K562 treated with DMSO at 1 percent for 4 hours (cell line): ENCODE results near the gene OR6V1. TPM values are rescaled to one million over a fixed set of nuclear protein-coding genes. Genes with fewer than 3 reads are reported as not detected.

Experiments used
- total RNA-seq: library from RNA; unstranded; fragments of 300-600 nt; gene quantifications from 2 replicates; pipeline ENCODE4 v1.2.3, GENCODE V29; 2022; ENCODE audit not compliant: insufficient read depth

Gene OR6V1, protein sequence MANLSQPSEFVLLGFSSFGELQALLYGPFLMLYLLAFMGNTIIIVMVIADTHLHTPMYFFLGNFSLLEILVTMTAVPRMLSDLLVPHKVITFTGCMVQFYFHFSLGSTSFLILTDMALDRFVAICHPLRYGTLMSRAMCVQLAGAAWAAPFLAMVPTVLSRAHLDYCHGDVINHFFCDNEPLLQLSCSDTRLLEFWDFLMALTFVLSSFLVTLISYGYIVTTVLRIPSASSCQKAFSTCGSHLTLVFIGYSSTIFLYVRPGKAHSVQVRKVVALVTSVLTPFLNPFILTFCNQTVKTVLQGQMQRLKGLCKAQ
- total RNA-seq = not detected in 2 replicates

DNA sequence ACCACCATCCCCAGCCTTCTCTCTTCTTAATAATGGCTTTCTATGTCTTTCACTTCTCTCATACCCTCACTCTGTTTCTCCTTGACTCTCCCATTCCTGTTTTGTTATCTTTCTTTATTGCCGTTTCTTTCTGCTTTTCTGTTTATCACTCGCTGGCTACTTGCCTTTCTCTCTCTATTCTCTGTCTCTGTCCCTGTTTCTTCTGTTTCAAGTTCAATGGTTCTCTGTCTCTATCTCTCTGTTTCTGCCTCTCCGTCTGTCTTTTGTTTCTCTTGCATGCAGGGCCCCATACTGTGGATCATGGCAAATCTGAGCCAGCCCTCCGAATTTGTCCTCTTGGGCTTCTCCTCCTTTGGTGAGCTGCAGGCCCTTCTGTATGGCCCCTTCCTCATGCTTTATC, at the start of gene OR6V1:
Gene OR6V1 (plus strand): TSS at position 301 of the 400 bp plus-strand sequence. CDS start 0 bp downstream, at position 301.

DNA sequence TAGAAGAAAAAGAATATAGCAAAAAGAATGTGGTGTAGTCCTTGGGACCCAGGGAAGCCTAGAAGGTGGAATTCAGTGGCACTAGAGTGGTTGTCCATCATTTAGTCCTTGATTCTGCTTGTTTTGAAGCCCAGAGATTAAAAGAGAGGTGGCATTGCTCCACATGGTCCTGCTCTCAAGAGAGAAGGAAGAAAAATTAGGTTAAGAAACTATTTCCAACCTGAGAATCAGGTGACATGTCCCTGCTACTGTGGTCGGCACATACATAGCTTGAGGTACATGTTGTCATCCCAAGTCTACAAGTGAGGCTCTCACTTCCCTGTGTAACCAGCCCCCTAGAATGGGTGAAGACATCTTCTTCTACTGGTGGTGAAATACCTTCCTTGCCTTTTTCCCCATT, 25.1 kb upstream of the OR6V1 start, which contains the start of gene OR9A2:
Gene OR9A2 (minus strand): TSS at position 101 of the 400 bp plus-strand sequence. CDS start 0 bp downstream, at position 101.

Other genes with a start within 250 kb of the OR6V1 start
- 2.4 and 2.5 TPM in 2 replicates for gene EPHB6, start 197.3 kb upstream of the OR6V1 start, total RNA-seq
- 1.0 and 3.1 TPM in 2 replicates for gene TRPV6, start 166.6 kb upstream of the OR6V1 start, total RNA-seq
- not detected in 2 replicates for gene TRPV5, start 118.6 kb upstream of the OR6V1 start, total RNA-seq
- not detected in 2 replicates for gene LLCFC1, start 112.9 kb upstream of the OR6V1 start, total RNA-seq
- 18.9 and 25.1 TPM in 2 replicates for gene KEL, start 90.0 kb upstream of the OR6V1 start, total RNA-seq
- not detected in 2 replicates for gene OR9A2, start 25.2 kb upstream of the OR6V1 start, total RNA-seq
- not detected in 2 replicates for gene PIP, start 79.7 kb downstream of the OR6V1 start, total RNA-seq
- gene TAS2R39, start 131.1 kb downstream of the OR6V1 start, total RNA-seq = not detected in 2 replicates
- gene TAS2R40, start 169.7 kb downstream of the OR6V1 start, total RNA-seq = not detected in 2 replicates
- gene GSTK1, start 211.1 kb downstream of the OR6V1 start, total RNA-seq = 165 and 185 TPM in 2 replicates
- gene TMEM139, start 232.6 kb downstream of the OR6V1 start, total RNA-seq = not detected in 2 replicates
- 18.3 and 27.4 TPM in 2 replicates for gene CASP2, start 236.0 kb downstream of the OR6V1 start, total RNA-seq